OCI-LY7 (cell line): ENCODE results near the gene URB2. TPM values are rescaled to one million over a fixed set of nuclear protein-coding genes. Genes with fewer than 3 reads are reported as not detected.
"Not testable (repeated sequence)": the region's sequence is repeated elsewhere in the genome, so short reads cannot be mapped to it uniquely, and the experiment has no call there.

Experiments
- BruUV-seq: library from RNA; stranded (reverse); fragments of 400-500 nt; replicated peaks from 2 replicates; lab custom pipeline; 2021; lab: Mats Ljungman, UMichigan
- CTCF ChIA-PET: fragments of 300-600 bp; sonication (Branson Sonifier 250); formaldehyde crosslinking; loops from one replicate; lab custom pipeline; 2022; ENCODE audit warnings: antibody characterized with exemption; ENCODE audit not compliant: unreplicated experiment; lab: Charles Lee
- POLR2A ChIA-PET: fragments of 300-600 bp; sonication (Branson Sonifier 250); formaldehyde crosslinking; loops from one replicate; lab custom pipeline; 2022; ENCODE audit warnings: antibody characterized with exemption; lab: Charles Lee
- DNase-seq: peaks from one replicate; pipeline ENCODE4 v3.0.0-alpha.2; 2015; ENCODE audit warnings: low spot score
- H2AFZ ChIP-seq: fragments of 200-600 bp; sonication (generic), shearing (Covaris generic); 2 replicates; pipeline ENCODE4 v1.6.1; 2014; ENCODE audit warnings: mild to moderate bottlenecking, antibody characterized with exemption, low read length, moderate library complexity
- H3K27ac ChIP-seq: fragments of 200-600 bp; sonication (generic); 2 replicates; pipeline ENCODE4 v1.5.1; 2014; ENCODE audit warnings: mixed run types, low read depth, mild to moderate bottlenecking, moderate library complexity, low read length, inconsistent platforms; ENCODE audit not compliant: poor library complexity, severe bottlenecking
- H3K36me3 ChIP-seq: fragments of 200-600 bp; sonication (generic); 2 replicates; pipeline ENCODE4 v1.6.1; 2014; ENCODE audit warnings: mild to moderate bottlenecking, antibody characterized with exemption, low read length, moderate library complexity, mixed read lengths; ENCODE audit not compliant: insufficient read depth
- H3K4me1 ChIP-seq: fragments of 200-600 bp; sonication (generic); 2 replicates; pipeline ENCODE4 v1.5.1; 2014; ENCODE audit warnings: mild to moderate bottlenecking, low read length; ENCODE audit not compliant: insufficient read depth, poor library complexity, severe bottlenecking
- H3K4me2 ChIP-seq: fragments of 200-600 bp; sonication (generic); 2 replicates; pipeline ENCODE4 v1.6.1; 2014; ENCODE audit warnings: mild to moderate bottlenecking, low read length
- H3K4me3 ChIP-seq: fragments of 200-600 bp; sonication (generic); 2 replicates; pipeline ENCODE4 v1.5.1; 2014; ENCODE audit warnings: mild to moderate bottlenecking, low read depth, low read length; ENCODE audit not compliant: poor library complexity, severe bottlenecking
- H3K79me2 ChIP-seq: fragments of 200-600 bp; sonication (generic); 2 replicates; pipeline ENCODE4 v1.6.1; 2016; ENCODE audit warnings: low read depth, mild to moderate bottlenecking, low read length, moderate library complexity, mixed read lengths; ENCODE audit not compliant: insufficient read depth
- H3K9me2 ChIP-seq: fragments of 200-600 bp; sonication (generic); 2 replicates; pipeline ENCODE4 v1.6.1; 2016; ENCODE audit warnings: mild to moderate bottlenecking, low read length, mixed read lengths; ENCODE audit not compliant: insufficient read depth
- H3K9me3 ChIP-seq: fragments of 200-600 bp; sonication (generic); 2 replicates; pipeline ENCODE4 v1.6.1; 2014; ENCODE audit warnings: mild to moderate bottlenecking, mixed run types, low read length, mixed read lengths
- H4K20me1 ChIP-seq: fragments of 200-600 bp; sonication (generic); 2 replicates; pipeline ENCODE4 v1.6.1; 2014; ENCODE audit warnings: mild to moderate bottlenecking, antibody characterized with exemption, low read length, moderate library complexity, mixed read lengths; ENCODE audit not compliant: insufficient read depth
- CTCF ChIP-seq: fragments of 200-600 bp; sonication (generic); conservative IDR thresholded peaks from 2 replicates; pipeline ENCODE4 v1.5.1; 2014; ENCODE audit warnings: mild to moderate bottlenecking, antibody characterized with exemption, low read length, moderate library complexity, mixed read lengths
- EZH2phosphoT487 ChIP-seq: fragments of 200-600 bp; sonication (generic); IDR thresholded peaks from 2 replicates; pipeline ENCODE4 v1.6.1; 2018; ENCODE audit warnings: low read depth, borderline replicate concordance, mild to moderate bottlenecking, mixed run types, antibody characterized with exemption, low read length, moderate library complexity, mixed read lengths
- intact Hi-C: fragments of 100-400 bp; cut with micrococcal nuclease; formaldehyde crosslinking; loops from one replicate; pipeline ENCODE4 v1.10.0; 2022; ENCODE audit not compliant: unreplicated experiment
- total RNA-seq, 2 experiments: library from RNA; depleted of rRNA in 1 of 2; stranded (reverse); fragments of >200 nt in 1 of 2; shearing (Covaris generic) in 1 of 2; gene quantifications; 2 replicates each; pipeline ENCODE4 v1.2.3, GENCODE V29; 2014 to 2022

Gene URB2
- total RNA-seq, 2 experiments from 2014 or later = 25.1 to 30.2 TPM

- CTCF ChIA-PET = no interaction called here
These were observed 32.2 kb upstream of the URB2 start for GRCh38 chr1:229593800-229594199.

GRCh38 chr1:229594227-229595008 lies 31.6 kb upstream of the URB2 start:
- Histone ChIP-seq H3K79me2 (peaks cover 4% of the 10 kb centered on the region; the same call in 1 of the 2 replicates), H3K9me2 (no peaks in the 10 kb centered on the region), H3K9me3 (no peaks in the 10 kb centered on the region), H3K4me3 (no peak overlapping the region), H3K4me1 (no peaks in the 10 kb centered on the region), H3K36me3 (peaks cover 52% of the 10 kb centered on the region), H3K27ac (no peak overlapping the region), H3K4me2 (no peak overlapping the region), H4K20me1 (no peaks in the 10 kb centered on the region; the same call in 1 of the 2 replicates), H2AFZ (no peak overlapping the region)
- no peak for TF ChIP-seq CTCF
- TF ChIP-seq EZH2phosphoT487 = no peak
- CTCF ChIA-PET = no interaction called here
- intact Hi-C loops = no loop called here
- BruUV-seq = no TSS peak
- POLR2A ChIA-PET = interaction anchor here (0.7 kb wide), 3 partner anchors 22 to 1154 kb away, joined by 3 read pairs; no protein-coding TSS in a partner anchor
- no peak for DNase-seq

More at GRCh38 chr1:229593800-229594199, 32.2 kb upstream of the URB2 start:
- Histone ChIP-seq H3K27ac (no peak overlapping the region), H2AFZ (no peak overlapping the region), H3K4me1 (no peaks in the 10 kb centered on the region), H3K79me2 (peaks cover 3% of the 10 kb centered on the region; the same call in 1 of the 2 replicates), H3K9me3 (no peaks in the 10 kb centered on the region), H3K4me2 (no peak overlapping the region), H3K36me3 (peaks cover 46% of the 10 kb centered on the region), H3K4me3 (no peak overlapping the region), H4K20me1 (no peaks in the 10 kb centered on the region; the same call in 1 of the 2 replicates), H3K9me2 (no peaks in the 10 kb centered on the region)
- no peak for DNase-seq
- POLR2A ChIA-PET = no interaction called here
- TF ChIP-seq CTCF (no peak), EZH2phosphoT487 (no peak)
- intact Hi-C loops = no loop called here
- BruUV-seq = no TSS peak

GRCh38 chr1:229595876-229596275 lies 30.2 kb upstream of the URB2 start:
- H3K36me3 ChIP-seq = peaks cover 66% of the 10 kb centered on the region
- H3K4me1 ChIP-seq, H3K9me3 ChIP-seq, H3K4me2 ChIP-seq, DNase-seq, H4K20me1 ChIP-seq, BruUV-seq, intact Hi-C loops, H3K9me2 ChIP-seq, CTCF ChIA-PET, H2AFZ ChIP-seq, H3K27ac ChIP-seq, H3K4me3 ChIP-seq: not testable (repeated sequence)
- H3K79me2 ChIP-seq = peaks cover 18% of the 10 kb centered on the region; the same call in 1 of the 2 replicates
- POLR2A ChIA-PET = interaction anchor here (0.8 to 1.6 kb wide), 2 partner anchors 19 to 28 kb away, joined by 4 read pairs; no protein-coding TSS in a partner anchor
